Measurements from ENCODE around the gene FIGLA.

GRCh38 chr2:70757966-70758365, 32.5 kb downstream of the FIGLA start:
- TF ChIP-seq, protein P1, sequence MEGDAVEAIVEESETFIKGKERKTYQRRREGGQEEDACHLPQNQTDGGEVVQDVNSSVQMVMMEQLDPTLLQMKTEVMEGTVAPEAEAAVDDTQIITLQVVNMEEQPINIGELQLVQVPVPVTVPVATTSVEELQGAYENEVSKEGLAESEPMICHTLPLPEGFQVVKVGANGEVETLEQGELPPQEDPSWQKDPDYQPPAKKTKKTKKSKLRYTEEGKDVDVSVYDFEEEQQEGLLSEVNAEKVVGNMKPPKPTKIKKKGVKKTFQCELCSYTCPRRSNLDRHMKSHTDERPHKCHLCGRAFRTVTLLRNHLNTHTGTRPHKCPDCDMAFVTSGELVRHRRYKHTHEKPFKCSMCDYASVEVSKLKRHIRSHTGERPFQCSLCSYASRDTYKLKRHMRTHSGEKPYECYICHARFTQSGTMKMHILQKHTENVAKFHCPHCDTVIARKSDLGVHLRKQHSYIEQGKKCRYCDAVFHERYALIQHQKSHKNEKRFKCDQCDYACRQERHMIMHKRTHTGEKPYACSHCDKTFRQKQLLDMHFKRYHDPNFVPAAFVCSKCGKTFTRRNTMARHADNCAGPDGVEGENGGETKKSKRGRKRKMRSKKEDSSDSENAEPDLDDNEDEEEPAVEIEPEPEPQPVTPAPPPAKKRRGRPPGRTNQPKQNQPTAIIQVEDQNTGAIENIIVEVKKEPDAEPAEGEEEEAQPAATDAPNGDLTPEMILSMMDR (conservative IDR thresholded peaks at IDR 0.05 in 1 of 2, IDR thresholded peaks at IDR 0.05 in 1 of 2; ENCODE audit: extremely low read depth in 1 of 2, insufficient read depth in 1 of 2, low read depth in 1 of 2, low read length in 2 of 2): no peak
- TF ChIP-seq EZH2 (IDR thresholded peaks at IDR 0.05; ENCODE audit: borderline replicate concordance, low read length): no peak

Measured in mammary epithelial cell (primary cell).